Brain microvascular endothelial cell (primary cell): Measurements from ENCODE around the gene SLC16A7.

Experiments used
- DNase-seq: peaks from one replicate; pipeline ENCODE4 v3.0.0-alpha.2; 2020
- H3K27ac ChIP-seq: fragments of 250-450 bp; sonication (Bioruptor Pico); 2 replicates; pipeline ENCODE4 v1.5.1; 2020; ENCODE audit warnings: mild to moderate bottlenecking, moderate library complexity
- H3K27me3 ChIP-seq: fragments of 250-450 bp; sonication (Bioruptor Pico); replicated peaks from 2 replicates; pipeline ENCODE4 v1.5.1; 2020; ENCODE audit warnings: mild to moderate bottlenecking
- H3K36me3 ChIP-seq: fragments of 250-450 bp; sonication (Bioruptor Pico); replicated peaks from 2 replicates; pipeline ENCODE4 v1.5.1; 2020; ENCODE audit warnings: mild to moderate bottlenecking
- H3K4me3 ChIP-seq: 2 replicates; pipeline ENCODE4 v1.5.1; 2011; ENCODE audit warnings: low read depth, mild to moderate bottlenecking, control low read depth, low read length, moderate library complexity
- in situ Hi-C: cut with HindIII; loops from 2 replicates; pipeline ENCODE4 v1.10.0; 2017; ENCODE audit warnings: low sequenced_read_pairs, low pct_ligation_motif_present
- TF ChIP-seq, protein P1 (sequence below): IDR thresholded peaks from 2 replicates; pipeline ENCODE4 v1.5.1; 2011; ENCODE audit warnings: low read depth, mild to moderate bottlenecking, moderate library complexity, low read length, control low read depth, inconsistent platforms; ENCODE audit errors: missing control alignments

Gene SLC16A7

DNA sequence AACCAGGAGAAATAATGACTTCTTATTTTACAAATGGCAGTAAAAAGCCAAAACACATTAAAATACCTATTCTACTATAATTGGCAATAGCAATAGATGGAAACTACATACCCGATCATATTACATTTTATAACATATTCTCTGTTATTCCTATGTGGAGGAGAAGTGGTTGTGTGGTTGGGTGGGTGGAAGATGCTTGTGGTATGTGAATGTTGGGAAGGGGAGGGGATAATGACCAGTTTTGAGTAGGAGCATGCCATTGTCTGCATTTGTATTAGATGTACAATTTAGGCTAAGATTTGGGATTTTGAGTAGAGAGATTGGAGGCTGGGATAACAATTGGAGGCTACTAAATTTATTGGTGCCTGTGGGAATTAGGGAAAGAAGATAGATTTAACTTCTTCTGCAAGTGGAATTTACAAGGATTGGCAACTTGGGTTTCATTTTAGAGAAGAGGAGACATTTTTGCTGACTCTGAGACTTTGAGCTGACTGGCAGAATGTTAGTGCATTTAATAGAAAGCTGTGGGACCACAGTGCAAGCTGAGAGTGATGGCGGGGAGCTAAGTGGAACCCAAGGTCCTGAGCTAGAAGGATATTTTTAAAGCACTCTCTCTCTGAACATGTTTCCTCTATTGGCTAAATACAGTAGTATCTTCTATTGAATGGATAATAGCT is 65.2 kb downstream of the SLC16A7 start:
- TF ChIP-seq, protein P1, sequence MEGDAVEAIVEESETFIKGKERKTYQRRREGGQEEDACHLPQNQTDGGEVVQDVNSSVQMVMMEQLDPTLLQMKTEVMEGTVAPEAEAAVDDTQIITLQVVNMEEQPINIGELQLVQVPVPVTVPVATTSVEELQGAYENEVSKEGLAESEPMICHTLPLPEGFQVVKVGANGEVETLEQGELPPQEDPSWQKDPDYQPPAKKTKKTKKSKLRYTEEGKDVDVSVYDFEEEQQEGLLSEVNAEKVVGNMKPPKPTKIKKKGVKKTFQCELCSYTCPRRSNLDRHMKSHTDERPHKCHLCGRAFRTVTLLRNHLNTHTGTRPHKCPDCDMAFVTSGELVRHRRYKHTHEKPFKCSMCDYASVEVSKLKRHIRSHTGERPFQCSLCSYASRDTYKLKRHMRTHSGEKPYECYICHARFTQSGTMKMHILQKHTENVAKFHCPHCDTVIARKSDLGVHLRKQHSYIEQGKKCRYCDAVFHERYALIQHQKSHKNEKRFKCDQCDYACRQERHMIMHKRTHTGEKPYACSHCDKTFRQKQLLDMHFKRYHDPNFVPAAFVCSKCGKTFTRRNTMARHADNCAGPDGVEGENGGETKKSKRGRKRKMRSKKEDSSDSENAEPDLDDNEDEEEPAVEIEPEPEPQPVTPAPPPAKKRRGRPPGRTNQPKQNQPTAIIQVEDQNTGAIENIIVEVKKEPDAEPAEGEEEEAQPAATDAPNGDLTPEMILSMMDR: no peak
- no peaks in the 10 kb centered on the region for H3K27me3 ChIP-seq
- in situ Hi-C loops: no loop called here
- DNase-seq: no peak
- no peak overlapping the region for H3K4me3 ChIP-seq
- H3K27ac ChIP-seq: no peak overlapping the region
- no peaks in the 10 kb centered on the region for H3K36me3 ChIP-seq

DNA sequence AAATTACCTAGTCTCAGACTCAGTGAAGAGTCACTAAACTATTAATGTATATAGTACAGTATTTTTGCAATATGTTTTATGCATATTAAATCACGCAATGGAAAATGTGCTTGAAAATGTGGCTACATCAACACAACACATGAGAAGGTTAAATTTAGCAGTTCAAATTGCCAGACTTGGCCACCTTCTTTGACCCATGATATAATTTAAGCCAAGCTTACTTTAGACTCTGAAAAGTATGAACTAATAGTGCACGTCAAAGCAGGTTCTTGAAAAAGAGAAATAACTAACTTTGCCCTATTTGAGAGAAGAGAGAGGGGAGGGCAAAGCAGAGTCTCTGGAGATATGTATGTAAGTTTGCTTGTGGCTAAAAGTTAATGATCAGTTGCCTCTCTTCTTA is 68.7 kb downstream of the SLC16A7 start:
- Histone ChIP-seq H3K36me3 (no peaks in the 10 kb centered on the region), H3K27ac (no peak overlapping the region), H3K27me3 (no peaks in the 10 kb centered on the region), H3K4me3 (no peak overlapping the region)
- in situ Hi-C loops: no loop called here
- no peak for DNase-seq
- TF ChIP-seq, protein P1: no peak

DNA sequence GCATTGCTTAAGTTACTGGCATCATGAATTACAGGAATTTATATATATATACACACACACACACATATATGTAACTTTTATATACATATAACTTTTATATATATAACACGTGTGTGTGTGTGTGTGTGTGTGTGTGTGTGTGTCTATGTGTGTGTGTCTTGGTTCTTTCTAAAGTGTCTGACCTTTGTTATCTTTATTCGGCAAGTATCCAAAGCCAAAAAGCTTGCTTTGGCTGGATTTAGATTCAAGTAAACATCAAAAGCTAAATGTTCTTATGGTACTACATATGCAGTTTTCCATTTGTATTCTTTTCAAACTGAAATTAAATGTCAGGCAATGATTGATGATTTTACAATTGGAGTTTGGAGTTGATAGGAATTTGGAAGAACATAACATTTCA is 69.9 kb downstream of the SLC16A7 start:
- TF ChIP-seq, protein P1: no peak
- no peak overlapping the region for H3K27ac ChIP-seq
- DNase-seq: no peak
- no peak overlapping the region for H3K4me3 ChIP-seq
- in situ Hi-C loops: no loop called here
- no peaks in the 10 kb centered on the region for H3K27me3 ChIP-seq
- no peaks in the 10 kb centered on the region for H3K36me3 ChIP-seq

GRCh38 chr12:59668674-59669073 is 72.8 kb downstream of the SLC16A7 start:
- TF ChIP-seq, protein P1: no peak

GRCh38 chr12:59672273-59672672 is 76.4 kb downstream of the SLC16A7 start:
- Histone ChIP-seq H3K27me3 (no peaks in the 10 kb centered on the region), H3K36me3 (no peaks in the 10 kb centered on the region), H3K4me3 (no peak overlapping the region), H3K27ac (no peak overlapping the region)
- no peak for DNase-seq
- TF ChIP-seq, protein P1: no peak
- in situ Hi-C loops: no loop called here

More at GRCh38 chr12:59668674-59669073, 72.8 kb downstream of the SLC16A7 start:
- no peak for DNase-seq
- Histone ChIP-seq H3K4me3 (no peak overlapping the region), H3K27me3 (no peaks in the 10 kb centered on the region), H3K27ac (no peak overlapping the region), H3K36me3 (no peaks in the 10 kb centered on the region)
- in situ Hi-C loops: no loop called here

DNA sequence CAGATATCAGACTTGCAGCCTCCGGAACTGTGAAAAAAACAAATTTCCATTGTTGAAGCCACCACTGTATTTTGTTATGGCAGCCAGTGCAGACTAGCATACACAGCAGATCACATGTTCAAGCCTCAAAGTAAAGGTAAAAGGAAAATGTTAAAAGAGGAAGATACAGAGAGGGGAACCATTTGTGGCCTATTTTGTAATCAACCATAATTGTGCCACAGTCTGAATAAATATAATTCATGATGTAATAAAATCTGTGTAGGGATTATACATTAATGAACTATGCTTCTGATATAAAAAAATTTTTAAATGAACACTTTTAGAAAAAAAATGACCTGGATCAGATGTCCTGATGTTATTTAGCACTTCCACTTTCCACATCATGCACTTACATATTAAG is 79.6 kb downstream of the SLC16A7 start:
- Histone ChIP-seq H3K27me3 (no peaks in the 10 kb centered on the region), H3K4me3 (no peak overlapping the region), H3K27ac (no peak overlapping the region), H3K36me3 (no peaks in the 10 kb centered on the region)
- in situ Hi-C loops: no loop called here
- DNase-seq: no peak
- TF ChIP-seq, protein P1: no peak
